ENCODE results near the gene ADGRF3. TPM values are rescaled to one million over a fixed set of nuclear protein-coding genes. Genes with fewer than 3 reads are reported as not detected.

The ADGRF3 gene
- under 1 TPM in 2 of 7 donors, not detected in 5; 0.11 to 0.33 TPM for total RNA-seq
- polyA plus RNA-seq = under 1 TPM; 0.06 to 0.20 TPM
- long read RNA-seq, donor 1, partial matches to known transcripts = 0 of 6 reads
- long read RNA-seq, donor 1, other reads (novel, unspliced or antisense) = 6 of 6 reads
- long read RNA-seq, donor 2 = 0 reads
- long read RNA-seq, donor 3 = 0 reads

DNA sequence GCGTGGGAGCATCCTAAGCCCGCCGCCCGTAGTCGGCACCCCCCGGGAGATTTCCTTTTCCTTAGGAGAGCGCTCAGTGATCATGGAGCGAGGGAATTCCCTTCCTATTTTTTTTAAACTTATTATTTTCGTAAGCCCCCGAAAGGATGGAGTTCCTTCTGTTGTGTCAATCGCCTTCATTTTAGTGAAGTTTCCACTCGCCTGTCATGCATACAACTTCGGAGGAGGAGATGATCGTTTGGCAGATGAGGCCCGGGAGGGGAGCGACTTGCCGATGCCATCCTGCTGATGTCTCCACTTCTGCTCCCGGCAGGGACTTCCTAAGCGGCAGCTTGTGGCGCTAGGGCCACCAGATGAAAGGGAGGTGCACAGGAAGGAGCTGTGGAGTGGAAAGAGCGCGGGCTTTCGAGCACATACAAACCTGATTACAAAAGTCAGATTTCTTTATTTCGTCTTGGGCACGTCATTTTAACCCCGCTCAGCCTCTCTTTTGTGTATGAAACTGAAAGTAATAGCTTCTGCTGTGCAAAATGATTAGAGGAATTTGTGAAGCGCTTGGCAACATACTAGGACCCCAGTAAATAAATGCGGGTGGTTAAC is at the start of gene ADGRF3:
Gene ADGRF3 (minus strand): TSS at position 336 of the 600 bp plus-strand sequence. CDS start 555 bp downstream, outside the sequence.
- no peaks in the 10 kb centered on the region for H3K36me3 ChIP-seq
- intact Hi-C loops (cut with DNase I) = no loop called here
- TF ChIP-seq CTCF (IDR thresholded peaks at IDR 0.05) = no peak
- TF ChIP-seq EP300 (IDR thresholded peaks at IDR 0.05) = no peak
- no peak for TF ChIP-seq POLR2A (IDR thresholded peaks at IDR 0.05)
- no peaks in the 10 kb centered on the region for H3K27me3 ChIP-seq
- 1% methylated on average over 28 of the region's 28 CpGs for WGBS, 3 donors
- peak within 1 kb of the TSS; percentile 85 for H3K4me3 ChIP-seq
- H3K4me1 ChIP-seq (ENCODE audit: insufficient read depth) = peaks cover 8% of the 10 kb centered on the region
- peak within 1 kb of the TSS; percentile 80 to 93 for H3K27ac ChIP-seq
- DNase-seq = peak; percentile 26 to 51 (median 47)
- no peaks in the 10 kb centered on the region for H3K9me3 ChIP-seq

DNA sequence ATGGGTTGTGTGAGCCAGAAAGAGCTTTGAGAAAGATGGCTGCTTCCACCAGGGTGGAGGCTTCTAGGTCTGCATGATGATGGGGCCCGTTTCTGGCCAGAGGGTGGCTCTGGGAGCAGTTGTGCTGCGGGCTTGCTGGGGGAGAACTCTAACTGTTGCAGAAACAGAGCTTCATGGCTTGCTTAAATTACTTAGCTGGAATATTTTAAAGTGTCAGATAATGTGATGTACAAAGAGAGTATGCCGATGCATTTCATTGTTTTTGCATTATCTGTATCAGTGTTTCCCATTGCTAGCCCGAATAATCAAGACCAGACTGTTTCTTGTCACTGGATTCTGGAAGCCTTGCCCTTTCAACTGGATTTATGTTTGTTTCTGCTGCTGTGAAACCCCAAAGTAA is 48.8 kb upstream of the ADGRF3 start:
- intact Hi-C loops (cut with DNase I) = no loop called here
- TF ChIP-seq POLR2A (IDR thresholded peaks at IDR 0.05) (no peak), EP300 (IDR thresholded peaks at IDR 0.05) (no peak), CTCF (IDR thresholded peaks at IDR 0.05) (no peak)
- H3K9me3 ChIP-seq = no peaks in the 10 kb centered on the region
- 60 to 68% (median 65%) methylated on average over 4 of the region's 4 CpGs for WGBS, 3 donors
- no peaks in the 10 kb centered on the region for H3K36me3 ChIP-seq
- H3K27me3 ChIP-seq = no peaks in the 10 kb centered on the region
- no peak overlapping the region for H3K27ac ChIP-seq
- H3K4me1 ChIP-seq (ENCODE audit: insufficient read depth) = no peaks in the 10 kb centered on the region
- no peak overlapping the region for H3K4me3 ChIP-seq
- DNase-seq = no peak

GRCh38 chr2:26394694-26395093 is 48.1 kb upstream of the ADGRF3 start:
- 80 to 84% (median 82%) methylated on average over 4 of the region's 4 CpGs for WGBS, 3 donors
- no peaks in the 10 kb centered on the region for H3K27me3 ChIP-seq

GRCh38 chr2:26387189-26387588 is 40.6 kb upstream of the ADGRF3 start:
- no peak for DNase-seq
- H3K27me3 ChIP-seq = no peaks in the 10 kb centered on the region
- intact Hi-C loops (cut with DNase I) = no loop called here
- TF ChIP-seq POLR2A (IDR thresholded peaks at IDR 0.05) (no peak), CTCF (IDR thresholded peaks at IDR 0.05) (no peak), EP300 (IDR thresholded peaks at IDR 0.05) (no peak)
- peaks cover 2% of the 10 kb centered on the region for H3K4me1 ChIP-seq (ENCODE audit: insufficient read depth)
- no peak overlapping the region for H3K4me3 ChIP-seq
- no peaks in the 10 kb centered on the region for H3K36me3 ChIP-seq
- no peaks in the 10 kb centered on the region for H3K9me3 ChIP-seq
- 70 to 81% (median 78%) methylated on average over 4 of the region's 4 CpGs for WGBS, 3 donors
- no peak overlapping the region for H3K27ac ChIP-seq

More at GRCh38 chr2:26394694-26395093, 48.1 kb upstream of the ADGRF3 start:
- no peak for DNase-seq
- Histone ChIP-seq H3K4me1 (ENCODE audit: insufficient read depth) (no peaks in the 10 kb centered on the region), H3K4me3 (no peak overlapping the region), H3K9me3 (no peaks in the 10 kb centered on the region), H3K27ac (no peak overlapping the region), H3K36me3 (no peaks in the 10 kb centered on the region)
- TF ChIP-seq POLR2A (IDR thresholded peaks at IDR 0.05) (no peak), CTCF (IDR thresholded peaks at IDR 0.05) (no peak), EP300 (IDR thresholded peaks at IDR 0.05) (no peak)
- intact Hi-C loops (cut with DNase I) = no loop called here

Measured in ovary (tissue), 10 donors.